ENCODE measurements around the gene CENPP.
A peak's percentile ranks its signal among the peaks of the same experiment; 100 is the strongest.

Gene CENPP

GRCh38 chr9:92325269-92325990, at the start of gene CENPP, which contains the start of gene NOL8:
Gene CENPP (plus strand): TSS chr9:92325953.
Gene NOL8 (minus strand): TSS chr9:92325350. CDS start chr9:92324161, 1,189 bp downstream.
- peak; percentile 91 for DNase-seq (ENCODE audit: low spot score)

- no peak for DNase-seq (ENCODE audit: low spot score)
Observed at GRCh38 chr9:92276331-92277032, 49.3 kb upstream of the CENPP start.

- no peak for DNase-seq (ENCODE audit: low spot score)
Observed at GRCh38 chr9:92278110-92278509, 47.6 kb upstream of the CENPP start.

GRCh38 chr9:92279302-92279701, 46.5 kb upstream of the CENPP start:
- no peak for DNase-seq (ENCODE audit: low spot score)

GRCh38 chr9:92289708-92290390, 35.9 kb upstream of the CENPP start:
- no peak for DNase-seq (ENCODE audit: low spot score)

- no peak for DNase-seq (ENCODE audit: low spot score)
Observed at GRCh38 chr9:92290785-92291429, 34.8 kb upstream of the CENPP start.

GRCh38 chr9:92291577-92291976, 34.2 kb upstream of the CENPP start:
- DNase-seq (ENCODE audit: low spot score), result no peak

GRCh38 chr9:92292338-92293074, 33.2 kb upstream of the CENPP start:
- DNase-seq (ENCODE audit: low spot score), result peak; percentile 10

GRCh38 chr9:92293075-92293354, 32.7 kb upstream of the CENPP start:
- peak; percentile 50 for DNase-seq (ENCODE audit: low spot score)

GRCh38 chr9:92293452-92294296, 32.1 kb upstream of the CENPP start, which contains the start of gene IARS1:
Gene IARS1 (minus strand): TSS chr9:92293697. CDS start chr9:92289419, 4,278 bp downstream.
- peak; percentile 97 for DNase-seq (ENCODE audit: low spot score)

- DNase-seq (ENCODE audit: low spot score), result peak; percentile 25
Observed at GRCh38 chr9:92294297-92294676, 31.5 kb upstream of the CENPP start.

GRCh38 chr9:92295240-92295790, 30.4 kb upstream of the CENPP start:
- DNase-seq (ENCODE audit: low spot score), result peak; percentile 56

GRCh38 chr9:92295827-92296258, 29.9 kb upstream of the CENPP start:
- DNase-seq (ENCODE audit: low spot score), result peak; percentile 43

GRCh38 chr9:92297611-92298010, 28.1 kb upstream of the CENPP start:
- no peak for DNase-seq (ENCODE audit: low spot score)

GRCh38 chr9:92298036-92298435, 27.7 kb upstream of the CENPP start:
- no peak for DNase-seq (ENCODE audit: low spot score)

- DNase-seq (ENCODE audit: low spot score), result no peak
Observed at GRCh38 chr9:92299116-92299515, 26.6 kb upstream of the CENPP start.

- no peak for DNase-seq (ENCODE audit: low spot score)
Observed at GRCh38 chr9:92300936-92301335, 24.8 kb upstream of the CENPP start.

GRCh38 chr9:92308893-92309292, 16.9 kb upstream of the CENPP start:
- no peak for DNase-seq (ENCODE audit: low spot score)

GRCh38 chr9:92310562-92310961, 15.2 kb upstream of the CENPP start:
- no peak for DNase-seq (ENCODE audit: low spot score)

- no peak for DNase-seq (ENCODE audit: low spot score)
Observed at GRCh38 chr9:92312887-92313623, 12.7 kb upstream of the CENPP start.

All from hematopoietic multipotent progenitor cell treated with erythropoietin and hydrocortisone succinate and interleukin-3 and kit ligand, for 15 days (in vitro differentiated cells).